HG02678 (cell line): ENCODE results near the gene OMP.

Source experiments
- ATAC-seq: cut with Tn5 transposase; IDR thresholded peaks from one replicate; pipeline ENCODE4 v1.9.1; 2021; ENCODE audit warnings: mild to moderate bottlenecking, moderate library complexity; ENCODE audit not compliant: unreplicated experiment

The OMP gene

GRCh38 chr11:77068457-77069335 is 33.9 kb upstream of the OMP start:
- no peak for ATAC-seq

GRCh38 chr11:77069336-77069968 is 33.2 kb upstream of the OMP start:
- ATAC-seq = no peak

GRCh38 chr11:77069969-77070582 is 32.6 kb upstream of the OMP start:
- no peak for ATAC-seq

GRCh38 chr11:77071077-77071476 is 31.6 kb upstream of the OMP start:
- no peak for ATAC-seq

GRCh38 chr11:77071671-77072605 is 30.7 kb upstream of the OMP start:
- ATAC-seq = no peak

GRCh38 chr11:77072851-77073327 is 29.8 kb upstream of the OMP start:
- no peak for ATAC-seq

- ATAC-seq = no peak
Measured at GRCh38 chr11:77073328-77074001, 29.2 kb upstream of the OMP start.

- ATAC-seq = no peak
Measured at GRCh38 chr11:77074205-77074604, 28.4 kb upstream of the OMP start.

GRCh38 chr11:77074626-77075221 is 27.9 kb upstream of the OMP start:
- ATAC-seq = no peak

GRCh38 chr11:77075425-77075905 is 27.2 kb upstream of the OMP start:
- ATAC-seq = no peak

- ATAC-seq = no peak
Measured at GRCh38 chr11:77079666-77080065, 23.0 kb upstream of the OMP start.

GRCh38 chr11:77080643-77081210 is 21.9 kb upstream of the OMP start:
- no peak for ATAC-seq

GRCh38 chr11:77081381-77081851 is 21.2 kb upstream of the OMP start:
- ATAC-seq = no peak

GRCh38 chr11:77081976-77082836 is 20.4 kb upstream of the OMP start:
- no peak for ATAC-seq

GRCh38 chr11:77082838-77083565 is 19.6 kb upstream of the OMP start:
- ATAC-seq = no peak

- ATAC-seq = no peak
Measured at GRCh38 chr11:77083566-77084245, 18.9 kb upstream of the OMP start.
